OCI-LY1 (cell line): Measurements from ENCODE around the gene SPACA9.

ENCODE experiments used
- H2AFZ ChIP-seq: fragments of 200-600 bp; sonication (generic), shearing (Covaris generic); 2 replicates; pipeline ENCODE4 v1.6.0; 2014; ENCODE audit warnings: antibody characterized with exemption, mild to moderate bottlenecking, low read length
- H3F3A ChIP-seq: fragments of 200-600 bp; sonication (generic), shearing (Covaris generic); 2 replicates; pipeline ENCODE4 v1.6.0; 2014; ENCODE audit warnings: mild to moderate bottlenecking, antibody characterized with exemption, low read length, moderate library complexity; ENCODE audit not compliant: insufficient read depth
- H3K27ac ChIP-seq: fragments of 200-600 bp; sonication (generic); 2 replicates; pipeline ENCODE4 v1.5.1; 2014; ENCODE audit warnings: low read length, mixed run types, mild to moderate bottlenecking, low read depth; ENCODE audit not compliant: poor library complexity, severe bottlenecking
- H3K27me3 ChIP-seq: fragments of 200-600 bp; sonication (generic); 2 replicates; pipeline ENCODE4 v1.6.0; 2014; ENCODE audit warnings: antibody characterized with exemption, mild to moderate bottlenecking, low read length, moderate library complexity; ENCODE audit not compliant: insufficient read depth
- H3K36me3 ChIP-seq: fragments of 200-600 bp; sonication (generic); 2 replicates; pipeline ENCODE4 v1.6.1; 2014; ENCODE audit warnings: mild to moderate bottlenecking, antibody characterized with exemption, low read length, moderate library complexity, mixed read lengths; ENCODE audit not compliant: insufficient read depth
- H3K4me1 ChIP-seq: fragments of 200-600 bp; sonication (generic); 2 replicates; pipeline ENCODE4 v1.5.1; 2014; ENCODE audit warnings: mild to moderate bottlenecking, low read length, moderate library complexity; ENCODE audit not compliant: insufficient read depth, severe bottlenecking
- H3K4me2 ChIP-seq: fragments of 200-600 bp; sonication (generic), shearing (Covaris generic); 2 replicates; pipeline ENCODE4 v1.6.1; 2014; ENCODE audit warnings: low read length
- H3K4me3 ChIP-seq: fragments of 200-600 bp; sonication (generic); 2 replicates; pipeline ENCODE4 v1.5.1; 2014; ENCODE audit warnings: low read length, low read depth, mild to moderate bottlenecking, mixed read lengths; ENCODE audit not compliant: poor library complexity, severe bottlenecking
- H3K79me2 ChIP-seq: fragments of 200-600 bp; shearing (Covaris generic); 2 replicates; pipeline ENCODE4 v1.6.1; 2016; ENCODE audit warnings: mixed run types, low read length, mixed read lengths; ENCODE audit not compliant: insufficient read depth
- H3K9ac ChIP-seq: fragments of 200-600 bp; sonication (generic), shearing (Covaris generic); 2 replicates; pipeline ENCODE4 v1.6.1; 2014; ENCODE audit warnings: mild to moderate bottlenecking, low read length, mixed read lengths
- H3K9me2 ChIP-seq: fragments of 200-600 bp; sonication (generic), shearing (Covaris generic); 2 replicates; pipeline ENCODE4 v1.6.1; 2014; ENCODE audit warnings: low read depth, mild to moderate bottlenecking, low read length, mixed read lengths
- H3K9me3 ChIP-seq: fragments of 200-600 bp; shearing (Covaris generic); 2 replicates; pipeline ENCODE4 v1.6.1; 2014; ENCODE audit warnings: low read length, mixed read lengths
- H4K20me1 ChIP-seq: fragments of 200-600 bp; sonication (generic), shearing (Covaris generic); 2 replicates; pipeline ENCODE4 v1.6.0; 2016; ENCODE audit warnings: mild to moderate bottlenecking, low read length; ENCODE audit not compliant: insufficient read depth
- EZH2 ChIP-seq: fragments of 200-600 bp; sonication (generic), shearing (Covaris generic); IDR thresholded peaks from 2 replicates; pipeline ENCODE4 v1.8.0; 2017; ENCODE audit warnings: borderline replicate concordance, mixed run types, mild to moderate bottlenecking, antibody characterized with exemption, low read length, moderate library complexity, mixed read lengths
- TF ChIP-seq, protein P1 (sequence below): fragments of 200-600 bp; sonication (generic), shearing (Covaris generic); IDR thresholded peaks from 2 replicates; pipeline ENCODE4 v1.5.1; 2017; ENCODE audit warnings: mild to moderate bottlenecking, antibody characterized with exemption, low read length, moderate library complexity, mixed read lengths

The SPACA9 gene

DNA sequence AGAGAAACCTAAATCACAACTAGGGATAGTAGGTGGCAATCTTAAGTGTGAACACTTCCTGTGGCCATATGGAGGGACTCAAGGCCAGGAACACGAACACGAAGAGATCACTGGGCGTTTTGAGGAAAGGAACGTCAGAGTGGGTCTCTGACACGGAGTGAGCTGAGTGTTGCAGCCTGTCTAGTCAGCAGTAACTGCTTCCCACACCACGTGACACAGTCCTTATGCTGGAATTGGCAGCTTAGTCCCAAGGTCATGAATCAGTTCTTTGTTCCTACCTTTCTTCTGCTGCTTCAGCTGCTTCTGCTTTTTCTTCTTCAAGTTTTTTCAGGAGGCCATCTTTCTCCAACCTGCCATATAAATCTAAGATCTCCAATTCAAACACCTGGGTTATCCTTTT is 18.2 kb downstream of the SPACA9 start:
- Histone ChIP-seq H3K4me2 (no peak overlapping the region), H3K4me1 (no peaks in the 10 kb centered on the region)

DNA sequence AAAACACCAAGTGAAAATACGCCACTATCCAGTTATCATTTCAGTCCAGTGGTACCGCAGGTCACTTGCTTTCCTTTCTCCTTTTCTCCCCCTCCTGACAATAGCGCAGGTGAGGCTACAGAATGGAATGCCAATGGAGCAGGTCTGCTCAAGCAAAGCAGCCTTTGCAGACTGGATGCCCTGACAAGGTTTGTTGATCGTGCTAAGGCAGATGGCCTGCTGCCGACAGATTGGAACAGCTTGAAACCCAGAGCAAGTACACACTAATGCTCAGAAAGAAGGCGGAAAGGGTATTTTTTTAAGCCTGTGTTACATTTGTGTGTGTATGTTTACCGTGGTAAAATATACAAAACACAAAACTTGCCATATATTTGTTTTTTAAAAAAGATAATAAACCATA is 19.4 kb downstream of the SPACA9 start:
- H3K4me2 ChIP-seq = no peak overlapping the region
- H3K27me3 ChIP-seq = no peaks in the 10 kb centered on the region
- no peak for TF ChIP-seq EZH2
- TF ChIP-seq, protein P1, sequence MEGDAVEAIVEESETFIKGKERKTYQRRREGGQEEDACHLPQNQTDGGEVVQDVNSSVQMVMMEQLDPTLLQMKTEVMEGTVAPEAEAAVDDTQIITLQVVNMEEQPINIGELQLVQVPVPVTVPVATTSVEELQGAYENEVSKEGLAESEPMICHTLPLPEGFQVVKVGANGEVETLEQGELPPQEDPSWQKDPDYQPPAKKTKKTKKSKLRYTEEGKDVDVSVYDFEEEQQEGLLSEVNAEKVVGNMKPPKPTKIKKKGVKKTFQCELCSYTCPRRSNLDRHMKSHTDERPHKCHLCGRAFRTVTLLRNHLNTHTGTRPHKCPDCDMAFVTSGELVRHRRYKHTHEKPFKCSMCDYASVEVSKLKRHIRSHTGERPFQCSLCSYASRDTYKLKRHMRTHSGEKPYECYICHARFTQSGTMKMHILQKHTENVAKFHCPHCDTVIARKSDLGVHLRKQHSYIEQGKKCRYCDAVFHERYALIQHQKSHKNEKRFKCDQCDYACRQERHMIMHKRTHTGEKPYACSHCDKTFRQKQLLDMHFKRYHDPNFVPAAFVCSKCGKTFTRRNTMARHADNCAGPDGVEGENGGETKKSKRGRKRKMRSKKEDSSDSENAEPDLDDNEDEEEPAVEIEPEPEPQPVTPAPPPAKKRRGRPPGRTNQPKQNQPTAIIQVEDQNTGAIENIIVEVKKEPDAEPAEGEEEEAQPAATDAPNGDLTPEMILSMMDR = no peak
- no peaks in the 10 kb centered on the region for H3K9me3 ChIP-seq
- no peaks in the 10 kb centered on the region for H3K9me2 ChIP-seq
- H3K4me1 ChIP-seq = no peaks in the 10 kb centered on the region
- H3K36me3 ChIP-seq = peaks cover 49% of the 10 kb centered on the region
- H3K9ac ChIP-seq = no peak overlapping the region
- no peak overlapping the region for H3K4me3 ChIP-seq
- H4K20me1 ChIP-seq = no peaks in the 10 kb centered on the region
- H3K79me2 ChIP-seq = no peaks in the 10 kb centered on the region
- H2AFZ ChIP-seq = no peak overlapping the region
- no peak overlapping the region for H3K27ac ChIP-seq
- no peaks in the 10 kb centered on the region for H3F3A ChIP-seq

More for the DNA sequence above, 18.2 kb downstream of the SPACA9 start:
- Histone ChIP-seq H3K4me3 (no peak overlapping the region), H2AFZ (no peak overlapping the region), H3K79me2 (no peaks in the 10 kb centered on the region), H3K9me3 (no peaks in the 10 kb centered on the region), H3K9me2 (no peaks in the 10 kb centered on the region), H3K27me3 (no peaks in the 10 kb centered on the region), H3F3A (no peaks in the 10 kb centered on the region), H3K36me3 (peaks cover 49% of the 10 kb centered on the region), H3K27ac (no peak overlapping the region), H3K9ac (no peak overlapping the region), H4K20me1 (no peaks in the 10 kb centered on the region)
- no peak for TF ChIP-seq EZH2
- TF ChIP-seq, protein P1 = no peak

GRCh38 chr9:132901858-132902831 is 23.4 kb downstream of the SPACA9 start:
- Histone ChIP-seq H3K9ac (no peak overlapping the region), H3K4me1 (no peaks in the 10 kb centered on the region), H3F3A (no peaks in the 10 kb centered on the region), H3K4me3 (no peak overlapping the region), H4K20me1 (no peaks in the 10 kb centered on the region), H3K27ac (no peak overlapping the region), H3K4me2 (no peak overlapping the region), H3K79me2 (no peaks in the 10 kb centered on the region), H3K36me3 (peaks cover 24% of the 10 kb centered on the region; the same call in 1 of the 2 replicates), H3K27me3 (no peaks in the 10 kb centered on the region), H3K9me2 (no peaks in the 10 kb centered on the region), H2AFZ (no peak overlapping the region), H3K9me3 (no peaks in the 10 kb centered on the region)
- no peak for TF ChIP-seq EZH2
- TF ChIP-seq, protein P1 = peak; percentile 91
